Loucy (cell line): ENCODE data around the gene TIMM22.

ENCODE experiments used
- CTCF ChIP-seq: fragments of 200-600 bp; sonication (generic); conservative IDR thresholded peaks from 2 replicates; pipeline ENCODE4 v1.5.1; 2014; ENCODE audit warnings: mild to moderate bottlenecking, antibody characterized with exemption, low read length
- EZH2phosphoT487 ChIP-seq: fragments of 200-600 bp; IDR thresholded peaks from 2 replicates; pipeline ENCODE4 v1.6.1; 2018; ENCODE audit warnings: antibody characterized with exemption, mild to moderate bottlenecking, moderate library complexity, borderline replicate concordance

- TF ChIP-seq CTCF (no peak), EZH2phosphoT487 (no peak)
Measured at GRCh38 chr17:1049446-1050225, 52.7 kb downstream of the TIMM22 start.
